Heart right ventricle (tissue), 16 donors: ENCODE results near the gene LRP1B. TPM values are rescaled to one million over a fixed set of nuclear protein-coding genes. Genes with fewer than 3 reads are reported as not detected.

Source experiments
- ATAC-seq, 8 donors: fragments of 200-7000 bp; cut with Tn5 transposase; one replicate each; pipeline ENCODE4 v1.9.1; 2020; ENCODE audit warnings: mild to moderate bottlenecking in 8 of 8, moderate library complexity in 8 of 8, moderate number of reproducible peaks in 1 of 8
- DNase-seq, 2 donors: peaks; one replicate each; pipeline ENCODE4 v3.0.0-alpha.2; 2020
- H3K27ac ChIP-seq, 10 donors: fragments of 200-600 bp; sonication (generic) in 2 of 10; one replicate each; pipeline versions ENCODE4 v1.5.0 to v1.8.0; 2020 to 2022; ENCODE audit warnings: mild to moderate bottlenecking in 3 of 10
- H3K27me3 ChIP-seq, 7 donors: fragments of 200-600 bp; one replicate each; pipeline ENCODE4 v1.8.0; 2021 to 2022; ENCODE audit warnings: mild to moderate bottlenecking in 2 of 7
- H3K36me3 ChIP-seq, 9 donors: fragments of 200-600 bp; sonication (generic) in 1 of 9; one replicate each; pipeline versions ENCODE4 v1.5.0 to v1.8.0; 2020 to 2022; ENCODE audit warnings: mild to moderate bottlenecking in 2 of 9
- H3K4me1 ChIP-seq, 9 donors: fragments of 200-600 bp; sonication (generic) in 1 of 9; one replicate each; pipeline versions ENCODE4 v1.5.0 to v1.8.0; 2020 to 2022; ENCODE audit warnings: mild to moderate bottlenecking in 4 of 9
- H3K4me3 ChIP-seq, 10 donors: fragments of 200-600 bp; sonication (generic) in 2 of 10; one replicate each; pipeline versions ENCODE4 v1.5.0 to v1.8.0; 2020 to 2022; ENCODE audit warnings: mild to moderate bottlenecking in 7 of 10, moderate library complexity in 2 of 10
- H3K9me3 ChIP-seq, 11 donors: fragments of 200-600 bp in 10 of 11; sonication (generic) in 2 of 11; one replicate each; pipeline versions ENCODE4 v1.5.0 to v1.8.0; 2013 to 2022; ENCODE audit warnings: mild to moderate bottlenecking in 2 of 11, control low read depth in 1 of 11, moderate library complexity in 1 of 11
- WGBS, 2 donors: extraction: QIAGEN DNeasy Blood & Tissue Kit; methylation state at CpG; one replicate each; pipeline ENCODE4 v1.1.7; 2013; ENCODE audit warnings: inconsistent platforms in 1 of 2; 5-methylcytosine and 5-hydroxymethylcytosine counted together
- intact Hi-C, 10 donors: fragments of 100-400 bp; cut with DNase I; formaldehyde crosslinking; loops; one replicate each; pipeline versions ENCODE4 v1.11.1 to v1.14.2; 2022
- polyA plus RNA-seq, 2 donors: library from polyadenylated mRNA; stranded (reverse); fragments of 200-250 nt; gene quantifications; one replicate each; pipeline ENCODE4 v1.2.3, GENCODE V29; 2013
- total RNA-seq, 10 donors: library from RNA; stranded (reverse); fragmentation: NEBNext Ultra II Directional in 3 of 10; extraction: Animal tissue kit (Norgen Biotek cat#: 25700) in 3 of 10; gene quantifications; one replicate each; pipeline versions ENCODE4 v1.2.1 to v1.2.4, GENCODE V29; 2021 to 2023
- TF ChIP-seq, protein P1 (sequence below), 9 donors: fragments of 200-600 bp; sonication (generic) in 2 of 9; IDR thresholded peaks; one replicate each; pipeline versions ENCODE4 v1.5.0 to v1.8.0; 2021 to 2022; ENCODE audit warnings: antibody characterized with exemption in 9 of 9, mild to moderate bottlenecking in 5 of 9, moderate library complexity in 1 of 9
- donor health status: Arrhythmogenic right ventricular cardiomyopathy.
- donor health status: ischemic (EF 13 %, LVEDD 7.1; RV severe dilation, severe dysfunction).
- donor health status: healthy with polysubstance abuse.
- donor health status: DM: no; HTN: yes; CAD: no.
- donor health status: DM: no; HTN: no; CAD: no.
- donor health status: ischemic (EF 25% LVEDD 6.9; RV normal size, moderate dysfunction).
- donor health status: ischemic (EF 25% LVEDD 5.7; RV mildly dilated, moderate dysfunction).
- donor health status: healthy.
- donor health status: DM: yes; HTN: yes; CAD: no.
- donor health status: Ischemic cardiomyopathy.
- donor health status: ischemic (EF 35%, LVEDD 5.7; RV mildly dilated, moderate dysfunction).
- donor health status: nonischemic (EF 11% LVEDD 7.7; RV severe dilation, severe dysfunction).
- donor health status: DM: yes; HTN: yes; CAD: no.
- donor health status: PGD.
- donor health status: ischemic (EF 29% LVEDD 5.4; RV normal size, mild dysfunction).
- donor health status: nonischemic (EF 23%, LVEDD 6.1; RV moderate dilation, normal function).

The LRP1B gene
- total and polyA plus RNA-seq, 12 donors = 0.02 to 0.27 (median 0.14) TPM; not detected in 1

DNA sequence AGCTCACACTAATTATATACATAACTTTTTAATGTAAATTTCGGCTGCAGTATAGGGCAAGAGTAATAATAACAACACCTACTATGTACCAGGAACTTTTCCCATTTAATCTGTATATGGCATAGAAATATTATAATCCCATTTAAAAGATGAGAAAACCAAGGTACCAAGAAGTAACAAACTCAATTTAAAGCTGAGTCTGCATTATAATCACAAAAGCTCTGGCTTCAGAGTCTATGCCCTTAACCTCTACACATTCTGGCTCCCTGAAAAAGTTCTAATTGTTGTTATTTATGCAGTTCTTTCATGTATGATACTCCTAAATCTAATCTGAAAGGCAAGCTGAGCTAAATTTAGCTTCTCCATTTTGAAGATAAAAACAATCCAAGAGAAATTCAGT, 1675.5 kb downstream of the LRP1B start:
- ATAC-seq (no peak), DNase-seq (no peak)
- Histone ChIP-seq H3K4me3 (no peak overlapping the region), H3K27me3 (no peaks in the 10 kb centered on the region), H3K36me3 (no peaks in the 10 kb centered on the region), H3K4me1 (no peaks in the 10 kb centered on the region), H3K27ac (no peak overlapping the region), H3K9me3 (no peaks in the 10 kb centered on the region)
- TF ChIP-seq, protein P1, sequence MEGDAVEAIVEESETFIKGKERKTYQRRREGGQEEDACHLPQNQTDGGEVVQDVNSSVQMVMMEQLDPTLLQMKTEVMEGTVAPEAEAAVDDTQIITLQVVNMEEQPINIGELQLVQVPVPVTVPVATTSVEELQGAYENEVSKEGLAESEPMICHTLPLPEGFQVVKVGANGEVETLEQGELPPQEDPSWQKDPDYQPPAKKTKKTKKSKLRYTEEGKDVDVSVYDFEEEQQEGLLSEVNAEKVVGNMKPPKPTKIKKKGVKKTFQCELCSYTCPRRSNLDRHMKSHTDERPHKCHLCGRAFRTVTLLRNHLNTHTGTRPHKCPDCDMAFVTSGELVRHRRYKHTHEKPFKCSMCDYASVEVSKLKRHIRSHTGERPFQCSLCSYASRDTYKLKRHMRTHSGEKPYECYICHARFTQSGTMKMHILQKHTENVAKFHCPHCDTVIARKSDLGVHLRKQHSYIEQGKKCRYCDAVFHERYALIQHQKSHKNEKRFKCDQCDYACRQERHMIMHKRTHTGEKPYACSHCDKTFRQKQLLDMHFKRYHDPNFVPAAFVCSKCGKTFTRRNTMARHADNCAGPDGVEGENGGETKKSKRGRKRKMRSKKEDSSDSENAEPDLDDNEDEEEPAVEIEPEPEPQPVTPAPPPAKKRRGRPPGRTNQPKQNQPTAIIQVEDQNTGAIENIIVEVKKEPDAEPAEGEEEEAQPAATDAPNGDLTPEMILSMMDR (IDR thresholded peaks at IDR 0.05) = no peak
- 81% methylated on average over 1 of the region's 1 CpG for WGBS, 2 donors
- intact Hi-C loops = no loop called here

DNA sequence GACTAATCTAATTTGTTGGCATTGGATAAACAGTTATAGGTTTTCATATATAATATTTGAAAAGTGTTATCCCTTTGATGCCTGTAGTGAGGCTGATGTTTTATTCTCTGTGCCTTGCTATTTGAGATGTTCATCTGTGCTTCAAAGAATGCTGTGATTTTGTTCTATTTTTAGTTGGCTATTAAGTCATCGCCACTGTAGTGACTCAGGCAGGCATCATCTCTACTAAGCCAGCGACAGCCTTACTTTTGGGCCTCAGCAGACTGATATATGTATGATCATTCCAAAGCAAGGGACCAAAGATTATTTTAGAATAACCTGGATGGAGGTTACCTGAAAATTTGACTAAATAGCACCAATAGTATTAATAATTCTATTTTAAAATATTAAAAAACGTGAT, 1676.1 kb downstream of the LRP1B start:
- no peak overlapping the region for H3K27ac ChIP-seq
- intact Hi-C loops = no loop called here
- TF ChIP-seq, protein P1 (IDR thresholded peaks at IDR 0.05) = no peak
- ATAC-seq (no peak), DNase-seq (no peak)
- no peak overlapping the region for H3K4me3 ChIP-seq
- 54 to 58% methylated on average over 3 of the region's 3 CpGs for WGBS, 2 donors
- H3K36me3 ChIP-seq = no peaks in the 10 kb centered on the region
- H3K4me1 ChIP-seq = no peaks in the 10 kb centered on the region
- no peaks in the 10 kb centered on the region for H3K27me3 ChIP-seq
- no peaks in the 10 kb centered on the region for H3K9me3 ChIP-seq

DNA sequence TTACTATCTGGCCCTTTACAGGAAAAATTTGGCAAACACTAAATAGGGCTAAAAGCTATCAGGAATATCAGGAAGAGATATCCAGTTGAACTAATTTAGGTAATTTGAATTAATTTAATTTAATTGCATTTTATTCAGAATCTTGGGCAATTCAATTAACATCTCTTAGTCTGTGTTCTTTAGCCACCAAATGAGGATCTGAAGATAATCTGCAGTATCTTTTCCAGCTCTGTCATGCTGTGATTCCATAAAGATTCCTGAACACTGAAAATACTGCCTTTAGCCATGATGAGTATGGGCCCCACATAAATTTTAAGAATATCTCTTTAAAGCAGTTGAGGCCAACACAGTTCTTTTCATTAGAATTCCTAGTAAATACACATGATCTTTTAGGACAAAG, 1679.5 kb downstream of the LRP1B start:
- ATAC-seq = no peak
- Histone ChIP-seq H3K27ac (no peak overlapping the region), H3K36me3 (no peaks in the 10 kb centered on the region), H3K4me3 (no peak overlapping the region), H3K9me3 (no peaks in the 10 kb centered on the region), H3K27me3 (no peaks in the 10 kb centered on the region), H3K4me1 (no peaks in the 10 kb centered on the region)
- TF ChIP-seq, protein P1 (IDR thresholded peaks at IDR 0.05) = no peak
- no peak for DNase-seq
- intact Hi-C loops = no loop called here

DNA sequence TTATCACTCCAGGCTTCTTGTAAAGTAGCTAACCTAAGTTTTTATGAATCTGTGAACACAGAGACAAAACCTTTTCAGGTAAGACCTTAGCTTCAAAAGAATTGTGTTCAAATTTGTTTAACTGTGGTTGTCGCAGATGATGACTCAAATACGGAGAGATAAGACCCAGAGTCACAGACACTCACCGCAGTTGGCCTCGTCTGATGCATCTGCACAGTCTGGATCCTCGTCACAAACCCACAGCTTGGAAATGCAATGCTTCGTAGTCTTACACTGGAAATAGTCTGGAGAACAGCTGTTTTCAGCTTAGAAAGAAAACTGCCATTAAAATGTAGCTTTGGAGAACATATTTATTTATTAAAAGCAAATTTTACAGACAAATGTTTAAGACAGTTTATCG, 1688.5 kb downstream of the LRP1B start:
- H3K9me3 ChIP-seq = no peaks in the 10 kb centered on the region
- no peak overlapping the region for H3K27ac ChIP-seq
- no peak overlapping the region for H3K4me3 ChIP-seq
- intact Hi-C loops = no loop called here
- H3K27me3 ChIP-seq = no peaks in the 10 kb centered on the region
- WGBS, 2 donors = 40 to 51% methylated on average over 7 of the region's 7 CpGs
- ATAC-seq (no peak), DNase-seq (no peak)
- TF ChIP-seq, protein P1 (IDR thresholded peaks at IDR 0.05) = no peak
- no peaks in the 10 kb centered on the region for H3K36me3 ChIP-seq
- no peaks in the 10 kb centered on the region for H3K4me1 ChIP-seq

DNA sequence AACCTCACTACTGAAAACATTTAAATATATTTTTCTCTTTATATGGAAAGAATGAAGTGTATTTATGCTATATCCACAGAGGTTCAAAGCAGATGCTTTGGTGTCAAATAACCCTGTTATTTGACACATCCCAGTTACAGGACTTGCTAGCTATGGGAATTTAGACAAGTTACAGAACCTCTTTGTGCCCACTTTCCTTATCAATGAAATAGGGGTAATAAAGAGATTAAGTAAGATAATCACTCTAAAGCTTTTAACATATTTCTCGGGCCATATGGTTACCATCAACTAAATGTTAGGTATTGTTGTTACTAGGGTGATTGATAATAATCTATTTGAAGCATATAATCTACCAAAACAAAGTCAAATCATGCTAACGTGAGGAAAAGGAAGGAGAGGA, 1690.0 kb downstream of the LRP1B start:
- Histone ChIP-seq H3K9me3 (no peaks in the 10 kb centered on the region), H3K36me3 (no peaks in the 10 kb centered on the region), H3K4me1 (no peaks in the 10 kb centered on the region), H3K4me3 (no peak overlapping the region), H3K27me3 (no peaks in the 10 kb centered on the region), H3K27ac (no peak overlapping the region)
- TF ChIP-seq, protein P1 (IDR thresholded peaks at IDR 0.05) = no peak
- DNase-seq (no peak), ATAC-seq (no peak)
- intact Hi-C loops = no loop called here
- 22 to 25% methylated on average over 2 of the region's 2 CpGs for WGBS, 2 donors
